Effector CD8-positive, alpha-beta T cell (primary cell): ENCODE measurements around the gene AMOTL2.

Experiments
- DNase-seq: peaks from one replicate; lab custom pipeline; 2025; lab: John Stamatoyannopoulos, UW

AMOTL2 gene

DNA sequence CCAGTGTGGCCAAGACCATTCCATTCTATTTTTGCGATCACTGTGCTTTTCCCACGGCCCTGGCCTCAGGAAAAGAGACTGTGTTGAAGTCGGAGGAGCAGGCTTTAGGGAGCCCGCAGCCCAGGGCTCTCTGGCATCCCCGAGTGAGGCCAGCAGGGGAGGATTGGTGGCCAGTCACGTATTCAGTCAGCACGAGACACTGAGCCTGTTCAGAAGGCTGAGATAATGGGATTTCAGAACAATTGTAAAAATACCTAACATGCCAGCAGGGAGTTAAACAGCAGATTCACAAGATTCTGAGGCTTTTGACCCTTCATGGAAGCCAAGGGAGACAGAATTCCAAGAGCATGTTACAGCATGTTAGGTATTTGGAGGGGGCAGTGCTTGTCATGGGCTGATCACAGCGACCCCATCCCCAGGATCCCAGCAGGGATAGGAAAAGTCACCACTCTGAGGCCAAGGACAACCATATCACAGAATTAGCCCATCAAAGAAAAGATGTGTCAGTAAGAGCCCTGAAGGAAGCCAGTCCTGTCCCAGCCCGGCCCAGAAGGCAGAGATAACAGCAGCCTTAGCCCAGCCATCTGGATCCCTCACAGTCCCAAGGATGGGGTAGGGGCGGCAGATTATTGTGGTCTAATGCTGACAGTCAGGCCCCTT is 40.6 kb downstream of the AMOTL2 start:
- DNase-seq: no peak

DNA sequence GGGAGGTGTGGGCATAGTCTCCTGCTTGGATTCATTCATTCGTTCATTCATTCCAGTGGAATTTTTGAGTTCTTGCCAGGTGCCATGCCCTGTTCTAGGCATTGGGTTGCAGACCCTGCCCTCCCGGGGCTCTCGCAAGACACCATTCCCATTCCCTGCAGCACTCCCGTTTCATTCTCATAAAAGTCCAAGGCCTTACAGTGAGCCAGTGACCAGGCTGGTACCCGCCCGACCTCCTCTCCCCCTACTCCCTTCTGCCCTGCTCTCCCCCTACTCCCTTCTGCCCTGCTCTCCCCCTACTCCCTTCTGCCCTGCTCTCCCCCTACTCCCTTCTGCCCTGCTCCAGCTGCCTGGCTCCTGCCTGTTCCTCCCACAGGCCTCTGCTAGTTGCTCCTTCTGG is 41.9 kb downstream of the AMOTL2 start:
- no peak for DNase-seq

DNA sequence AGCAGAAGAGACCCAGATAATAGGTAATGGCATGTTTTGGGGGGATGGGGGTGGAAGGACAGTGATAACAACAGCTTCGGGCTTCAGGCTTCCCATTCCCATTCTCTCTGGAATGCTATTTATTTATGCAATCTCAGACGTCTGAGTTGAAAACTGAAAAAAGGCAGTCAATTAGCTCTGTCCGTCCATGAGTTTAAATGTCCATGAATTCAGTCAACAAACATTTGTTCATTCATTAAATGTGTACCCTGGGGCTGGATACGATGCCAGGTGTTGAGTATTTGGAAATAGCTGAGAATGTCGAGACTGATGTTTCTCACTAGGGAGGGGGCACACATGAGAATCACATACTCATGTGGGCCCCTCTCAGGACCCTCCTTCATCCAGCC is 42.4 kb downstream of the AMOTL2 start:
- no peak for DNase-seq

DNA sequence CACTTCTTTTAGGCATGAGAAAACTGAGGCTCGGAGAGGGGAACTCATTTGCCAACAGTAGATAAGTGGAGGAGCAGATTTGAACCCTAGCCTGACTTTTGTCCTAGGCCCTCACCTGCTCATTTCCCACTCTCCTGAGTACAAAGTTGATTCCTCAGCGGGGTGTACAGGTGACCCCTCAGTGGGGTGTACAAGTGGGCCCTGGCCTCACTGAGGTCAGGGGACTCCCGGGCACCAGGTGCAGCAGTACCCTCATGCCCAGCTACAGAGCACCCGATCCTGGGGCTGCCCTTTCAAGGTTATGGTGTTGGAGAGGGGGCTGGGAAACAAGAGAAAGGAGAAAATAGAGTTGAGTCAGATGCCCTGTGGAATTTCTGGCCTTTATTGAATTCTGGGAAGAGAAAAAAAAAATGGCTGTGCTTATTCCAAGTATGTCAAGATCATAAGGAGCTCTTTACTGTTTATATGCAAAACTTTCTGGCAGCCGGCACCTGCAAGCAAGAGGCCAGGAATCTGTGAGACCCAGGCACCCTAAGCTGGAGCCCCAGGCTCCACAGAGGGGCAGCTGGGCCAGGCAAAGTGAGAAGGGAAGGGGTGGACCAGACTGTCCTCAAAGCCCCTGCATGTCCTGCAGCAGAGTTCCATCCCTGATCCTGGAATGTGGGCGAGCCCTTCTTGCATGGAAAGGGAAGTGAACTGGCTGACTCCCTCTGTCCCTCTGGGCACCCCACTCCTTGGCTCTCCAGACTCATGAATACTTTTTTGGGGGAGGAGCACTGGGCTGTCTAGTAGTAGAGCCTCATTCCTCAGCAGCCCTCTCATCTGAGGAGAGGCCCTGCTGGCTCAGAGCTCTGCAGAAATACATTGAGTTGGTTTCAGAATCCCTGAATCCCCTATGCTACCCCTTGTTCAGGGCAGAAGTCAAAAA is 43.1 kb downstream of the AMOTL2 start:
- DNase-seq: no peak

DNA sequence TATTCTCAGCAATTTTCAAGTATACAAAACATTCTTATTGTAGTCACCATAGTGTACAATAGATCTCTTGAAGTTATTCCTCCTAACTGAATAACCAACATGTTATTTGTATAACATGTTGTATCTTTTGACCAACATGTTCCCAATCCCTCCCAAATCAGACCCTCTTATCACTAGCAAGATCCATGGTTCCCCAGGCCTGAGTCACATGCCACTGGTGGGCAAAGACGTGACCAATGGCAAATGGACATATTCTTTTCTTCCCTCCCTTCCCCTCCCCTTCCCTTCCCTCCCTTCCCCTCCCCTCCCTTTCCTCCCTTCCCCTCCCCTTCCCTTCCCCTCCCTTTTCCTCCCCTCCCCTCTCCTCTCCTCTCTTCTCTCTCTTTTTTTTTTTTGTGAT is 45.4 kb downstream of the AMOTL2 start:
- no peak for DNase-seq

DNA sequence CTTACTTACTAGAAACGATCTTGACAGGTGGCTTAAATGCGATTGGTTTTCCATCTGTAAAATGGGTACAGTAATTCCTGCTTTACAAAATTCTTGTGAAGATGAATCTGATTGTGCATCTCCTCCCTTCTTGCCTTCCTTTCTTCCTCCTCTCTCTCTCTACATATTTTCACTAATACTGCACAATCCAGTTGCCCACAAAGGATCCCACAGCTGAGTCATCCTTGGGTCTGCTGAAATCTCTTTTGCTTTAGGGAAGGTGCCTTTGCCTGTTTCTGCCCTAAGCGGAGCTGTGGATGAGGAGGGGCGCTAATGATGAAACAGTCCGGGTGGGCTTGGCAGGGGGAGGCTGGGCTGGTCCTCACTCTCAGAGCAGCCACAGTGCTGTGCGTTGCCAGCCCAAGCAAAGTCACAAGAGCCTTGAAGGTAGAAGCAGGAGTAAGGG is 46.1 kb downstream of the AMOTL2 start:
- DNase-seq: no peak

DNA sequence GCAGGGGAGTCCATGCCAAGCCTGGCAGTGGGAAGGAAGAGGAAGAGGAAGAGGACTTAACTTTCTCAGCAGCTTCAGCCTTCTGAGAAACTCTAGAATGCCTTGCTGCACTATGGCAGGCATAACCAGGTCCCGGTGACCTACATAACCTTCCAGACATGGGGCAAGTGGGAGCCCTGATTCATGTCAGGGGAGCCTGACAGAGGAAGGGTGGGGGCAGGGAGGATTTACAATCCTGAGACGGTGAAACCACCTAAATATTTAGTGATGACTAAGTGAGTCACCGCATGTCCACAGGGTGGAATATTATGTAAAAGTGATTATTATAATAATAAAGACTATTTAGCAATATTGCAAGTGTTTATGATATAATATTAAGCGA is 46.7 kb downstream of the AMOTL2 start:
- DNase-seq: no peak

DNA sequence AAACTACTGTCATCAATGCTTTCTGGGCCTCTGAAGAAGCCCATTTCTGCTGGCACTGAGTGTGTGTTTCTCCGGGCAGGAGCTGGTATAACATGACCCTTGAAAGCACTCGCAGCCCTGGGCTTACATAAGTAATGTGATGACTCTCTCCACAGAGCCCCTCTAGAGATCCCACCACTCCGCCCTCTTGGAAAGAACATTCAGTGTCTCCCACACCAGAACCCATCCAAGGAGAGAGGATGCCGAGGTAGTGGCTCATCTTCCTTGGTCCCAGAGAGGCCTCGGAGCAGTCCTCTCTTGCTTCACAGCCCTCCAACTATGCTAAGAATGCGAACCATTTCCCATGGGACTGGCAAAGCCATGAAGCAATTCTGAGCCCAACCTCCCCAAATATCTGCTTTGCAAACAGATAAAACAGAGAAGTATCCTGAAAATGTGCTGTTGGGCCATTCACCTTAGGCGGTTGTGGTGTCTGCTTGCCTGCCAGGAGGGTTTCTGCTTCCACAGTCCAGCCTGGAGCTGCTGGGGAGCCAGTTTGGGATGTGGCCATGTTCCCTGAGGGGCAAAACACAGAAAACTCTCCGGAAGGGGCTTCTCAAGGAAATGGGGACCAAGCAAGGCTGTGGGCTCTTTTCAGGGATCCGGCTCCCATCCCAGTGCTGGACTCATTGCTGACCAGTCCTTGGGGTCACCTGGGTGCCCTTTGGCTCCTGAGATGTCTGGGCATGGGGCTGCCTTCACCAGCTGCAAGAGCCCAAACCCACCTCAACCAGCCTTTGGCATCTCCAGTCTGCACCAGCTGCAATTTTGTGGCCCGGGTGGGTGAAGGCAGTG is 47.3 kb downstream of the AMOTL2 start:
- no peak for DNase-seq

DNA sequence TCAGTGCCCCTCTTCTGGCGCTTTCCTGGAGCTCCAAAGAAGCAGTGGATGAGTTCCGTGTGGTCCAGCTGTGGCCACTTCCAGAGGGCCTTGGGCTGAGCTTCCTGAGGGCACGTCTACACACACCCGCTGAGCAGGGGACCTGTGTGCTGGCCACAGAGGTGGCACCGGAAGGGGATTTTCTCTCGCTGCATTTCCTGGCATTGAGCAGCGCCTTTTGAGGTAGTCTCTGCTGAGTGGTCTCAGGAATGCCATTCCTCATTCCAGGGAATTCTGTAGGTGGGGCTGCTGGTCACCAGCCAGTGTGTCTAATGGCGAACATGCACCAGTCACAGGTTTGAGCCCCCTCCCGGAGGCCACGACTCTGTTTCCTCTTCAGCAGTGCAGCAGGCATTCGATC is 48.1 kb downstream of the AMOTL2 start:
- no peak for DNase-seq

DNA sequence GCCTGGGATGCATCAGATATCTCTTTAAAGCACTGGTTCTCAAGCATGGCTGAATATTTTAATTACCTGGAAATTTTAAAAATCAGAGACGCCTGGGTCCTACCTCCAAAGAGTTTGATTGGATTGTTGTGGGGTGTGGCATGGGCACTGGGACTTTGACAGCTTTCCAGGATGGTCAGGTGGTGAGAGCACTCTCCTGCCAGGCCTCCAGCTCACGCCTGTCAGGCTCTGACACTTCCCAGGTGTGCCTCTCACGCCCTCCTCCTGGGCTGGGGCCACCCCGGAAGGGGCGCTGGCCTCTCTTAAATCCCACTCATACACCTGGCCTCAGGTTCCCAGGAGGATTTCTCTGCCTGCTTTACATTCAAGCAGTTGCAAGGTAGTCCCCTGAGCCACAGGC is 48.5 kb downstream of the AMOTL2 start:
- no peak for DNase-seq

DNA sequence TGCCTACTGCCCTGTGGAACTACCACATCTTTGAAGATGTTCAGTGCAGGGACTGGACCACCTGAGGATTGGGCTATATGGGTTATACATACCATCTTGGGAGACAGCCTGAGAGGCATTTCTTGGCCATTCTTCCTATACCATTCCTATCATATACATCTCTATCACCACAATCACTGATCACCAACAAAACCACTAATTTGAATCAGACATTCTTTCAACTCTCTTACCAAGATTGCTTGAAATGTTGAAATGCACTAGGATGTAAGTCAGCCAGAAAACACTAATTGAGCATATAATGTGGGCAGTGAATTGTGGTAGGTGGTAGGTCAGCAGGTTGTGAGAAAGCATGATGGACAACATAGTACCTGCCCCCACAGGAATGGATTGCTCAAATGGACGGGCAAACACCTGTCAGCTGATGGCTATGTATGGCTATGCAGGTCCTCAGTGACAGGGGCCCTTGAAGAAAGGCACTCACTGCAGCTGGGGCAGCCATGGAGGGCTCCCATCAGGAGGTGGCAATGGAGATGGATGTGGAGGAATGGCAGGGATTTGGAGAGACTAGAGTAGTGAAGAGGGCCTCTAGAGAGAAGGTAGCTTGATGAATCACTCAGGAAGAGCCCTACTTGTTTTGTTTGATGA is 49.1 kb downstream of the AMOTL2 start:
- DNase-seq: no peak

DNA sequence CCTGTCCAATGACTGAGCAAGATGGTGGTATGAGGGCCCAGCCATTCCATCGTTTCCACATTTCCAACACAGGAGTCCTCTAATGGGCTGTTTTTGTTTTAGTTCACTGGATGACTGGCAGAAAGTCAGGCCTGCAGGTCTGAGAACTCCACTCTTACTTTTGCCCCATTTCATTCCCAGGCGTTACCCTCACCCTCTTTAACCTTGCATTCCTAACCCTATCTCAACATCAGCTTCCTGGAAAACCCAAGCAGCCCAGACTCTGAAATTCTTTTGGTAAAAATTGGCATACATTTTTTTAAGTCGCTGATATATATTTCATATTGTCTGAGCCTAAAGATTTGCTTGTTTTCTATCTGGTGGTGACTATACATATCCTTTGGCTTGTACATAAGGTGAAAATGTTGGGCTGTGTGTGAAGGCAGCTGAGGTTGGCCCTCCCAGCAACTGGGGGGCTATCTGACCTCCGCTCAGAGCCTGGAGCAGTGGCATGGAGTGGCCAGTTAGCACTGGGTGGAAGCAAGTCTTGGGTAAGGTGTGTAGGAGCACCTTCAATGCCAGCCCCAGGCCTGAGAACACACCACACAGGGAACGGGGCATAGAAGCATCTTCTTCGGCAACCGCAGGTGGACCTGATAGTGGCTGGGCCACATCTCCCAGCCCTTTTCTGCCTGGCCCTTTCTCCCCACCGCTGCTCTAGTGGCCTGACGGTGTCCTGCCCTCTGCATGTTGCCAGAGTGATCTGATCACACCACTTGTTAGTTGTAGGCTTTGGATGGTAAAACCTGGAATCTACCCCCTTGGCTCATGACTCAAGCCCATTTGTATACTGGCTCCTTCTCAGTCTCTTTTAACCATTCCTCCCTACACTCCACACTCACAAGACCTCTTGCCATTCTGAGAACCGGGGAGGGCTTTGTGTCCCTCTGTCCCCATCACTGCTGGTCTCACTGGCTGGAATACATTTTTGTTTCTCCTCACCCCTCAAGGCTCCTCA is 50.0 kb downstream of the AMOTL2 start:
- no peak for DNase-seq

DNA sequence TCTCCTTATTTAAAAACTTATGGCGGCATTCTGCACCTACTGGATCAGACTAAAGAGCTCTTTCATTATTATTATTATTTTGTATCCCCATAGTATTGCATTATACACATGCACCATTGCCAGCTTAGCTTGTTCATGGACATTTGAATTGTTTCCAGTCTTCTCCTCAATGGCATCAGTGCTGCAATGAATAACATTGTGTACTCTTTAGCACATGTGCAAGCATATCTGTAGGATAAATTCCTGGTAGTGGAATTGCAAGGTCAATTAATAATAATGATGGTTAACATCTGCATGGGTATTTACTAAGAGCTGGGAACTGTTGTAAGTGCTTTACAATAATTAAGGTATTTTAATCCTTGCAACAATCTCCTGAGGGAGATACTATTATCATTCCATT is 52.0 kb downstream of the AMOTL2 start:
- DNase-seq: no peak

DNA sequence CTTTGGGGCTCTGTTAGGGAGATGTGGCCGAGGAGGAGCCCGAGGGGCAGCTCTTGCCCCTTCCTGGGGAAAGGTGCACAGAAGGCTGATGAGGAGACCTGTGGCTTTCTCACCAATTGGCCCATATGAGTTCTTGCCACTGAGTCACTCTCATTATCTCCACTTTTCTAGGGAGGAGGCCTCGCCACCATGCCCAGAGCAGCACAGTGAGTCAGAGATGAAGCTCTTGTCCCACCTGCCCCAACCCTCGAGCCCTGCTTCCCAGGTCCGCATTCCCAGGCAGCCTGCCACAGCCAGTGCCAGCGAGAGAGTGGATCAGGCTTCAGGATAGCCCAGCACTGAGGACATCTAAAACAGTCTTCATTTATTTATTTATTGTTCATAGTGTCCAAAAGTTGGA is 53.5 kb downstream of the AMOTL2 start:
- no peak for DNase-seq

DNA sequence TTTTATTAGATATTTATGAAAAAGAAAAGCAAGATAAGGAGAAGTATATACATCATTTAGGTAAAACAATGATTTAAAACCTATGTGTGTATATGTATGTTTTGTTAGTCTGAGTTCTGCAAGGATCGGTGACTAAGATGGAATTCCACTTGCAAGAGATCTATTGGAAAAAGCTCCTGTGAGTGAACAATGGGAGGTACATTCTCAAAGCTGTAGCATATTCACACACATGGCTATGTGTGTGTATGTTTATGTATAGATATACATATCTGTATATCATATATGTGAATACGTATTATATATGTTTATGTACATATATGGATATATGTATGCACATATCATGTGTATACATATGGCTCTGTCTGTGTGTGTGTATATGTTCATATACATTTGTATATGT is 54.3 kb downstream of the AMOTL2 start:
- no peak for DNase-seq

DNA sequence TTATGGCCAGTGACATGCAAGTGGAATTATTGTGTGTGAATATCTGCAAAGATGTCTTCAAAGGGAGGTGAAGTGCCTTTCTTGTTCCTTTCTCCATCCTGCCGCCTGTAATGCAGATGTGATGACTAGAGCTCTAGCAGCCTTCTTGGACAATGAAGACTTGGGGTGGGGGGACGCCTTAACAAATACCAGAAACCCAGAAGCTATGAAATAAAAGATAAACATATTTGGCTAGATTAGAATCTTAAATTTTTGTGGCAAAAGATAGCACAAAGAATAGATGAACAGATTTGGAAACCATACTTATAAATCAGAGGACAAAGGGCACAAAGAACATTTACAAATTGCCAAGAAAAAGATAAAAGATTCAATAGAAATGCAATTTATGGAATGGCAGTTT is 56.1 kb downstream of the AMOTL2 start:
- DNase-seq: no peak

DNA sequence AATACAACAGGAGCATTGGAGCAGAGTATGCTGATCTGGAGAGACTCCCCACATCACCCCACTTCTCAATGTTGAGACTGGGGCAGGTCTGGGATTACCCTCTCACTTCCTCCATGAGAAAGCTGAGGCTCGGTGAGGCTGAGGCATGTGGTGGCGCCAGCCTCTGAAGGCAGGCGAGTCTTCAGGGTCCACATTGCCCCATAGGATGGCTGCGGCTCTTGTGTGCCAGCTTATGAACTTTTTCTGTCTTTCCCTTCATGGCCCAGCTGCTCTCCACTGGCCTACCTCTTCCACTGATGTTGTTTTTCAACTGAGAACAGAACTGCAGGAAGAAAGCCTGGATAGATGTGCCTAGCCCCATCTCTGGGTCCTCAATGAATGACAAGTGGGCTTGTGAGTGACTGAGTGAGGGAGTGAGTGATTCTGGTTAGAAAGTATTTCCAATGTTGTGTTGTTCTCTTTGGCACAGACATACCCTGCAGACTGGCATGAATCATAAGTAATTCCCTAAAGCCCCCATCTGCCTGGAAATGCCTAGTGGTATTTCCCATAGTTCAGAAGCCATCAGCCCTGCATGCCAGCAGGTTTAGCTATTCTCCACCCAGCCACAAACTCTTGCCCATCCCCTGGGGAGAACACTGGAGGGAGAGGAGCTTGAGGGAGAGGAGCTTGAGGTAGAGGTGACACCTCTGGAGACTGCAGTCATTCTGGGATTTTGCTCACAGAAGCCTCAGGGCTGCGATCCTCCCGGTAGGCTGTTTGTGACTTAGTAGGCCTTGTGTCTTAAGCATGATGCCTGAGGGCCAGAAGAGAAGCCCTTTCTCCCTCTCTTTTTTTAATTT is 56.9 kb downstream of the AMOTL2 start:
- DNase-seq: no peak

DNA sequence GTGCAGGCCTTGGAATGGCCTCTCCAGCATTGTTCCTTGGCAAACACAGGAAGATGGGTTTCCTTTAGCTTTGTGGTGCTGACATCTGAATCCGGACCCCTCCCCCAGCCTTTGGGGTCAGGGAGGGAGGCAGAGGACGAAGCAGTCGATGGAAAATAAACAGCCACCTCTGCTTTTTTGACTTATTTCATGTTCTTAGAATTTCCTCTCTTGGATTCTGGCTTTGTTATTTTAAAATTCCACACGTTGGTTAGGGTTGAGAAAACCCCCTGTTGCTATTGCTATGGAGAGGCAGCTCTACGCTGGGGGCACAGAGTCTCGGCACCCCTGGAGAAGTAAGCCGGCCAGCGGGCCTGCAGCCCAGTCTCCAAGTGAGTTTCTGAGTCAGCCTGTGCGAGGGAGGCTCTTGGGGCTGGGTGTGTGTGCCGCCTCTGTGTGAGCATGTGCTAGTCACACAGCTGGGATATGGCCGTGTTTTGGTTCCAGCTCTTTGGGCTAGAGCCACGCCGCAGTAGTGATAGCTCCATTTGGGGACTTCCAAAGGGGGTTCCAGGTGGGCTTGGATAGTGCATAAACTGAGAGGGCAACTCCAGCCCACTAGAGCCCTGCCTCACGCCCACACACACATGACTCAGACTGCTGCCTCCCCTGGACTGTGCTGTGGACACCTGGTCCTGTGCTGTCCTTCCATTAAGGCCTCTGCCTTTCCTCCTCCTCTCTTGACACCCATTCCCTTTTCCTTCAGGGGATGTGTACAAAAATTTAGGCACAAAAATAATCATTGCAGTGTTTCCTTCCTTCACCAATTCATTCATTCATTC is 58.8 kb downstream of the AMOTL2 start:
- DNase-seq: no peak
